Lower lobe of right lung (tissue), 2 donors: ENCODE measurements around the gene ZIC2. TPM values are rescaled to one million over a fixed set of nuclear protein-coding genes. Genes with fewer than 3 reads are reported as not detected.

ENCODE experiments used
- ATAC-seq, 2 donors: fragments of 200-7000 bp; cut with Tn5 transposase; one replicate each; pipeline ENCODE4 v1.9.1; 2020 to 2022; ENCODE audit warnings: mild to moderate bottlenecking in 2 of 2, moderate library complexity in 2 of 2
- DNase-seq: peaks from one replicate; pipeline ENCODE4 v3.0.0-alpha.2; 2020
- H3K27ac ChIP-seq: fragments of 200-600 bp; one replicate; pipeline ENCODE4 v1.8.0; 2022
- H3K27me3 ChIP-seq: fragments of 200-600 bp; one replicate; pipeline ENCODE4 v1.8.0; 2022; ENCODE audit warnings: low read depth
- H3K36me3 ChIP-seq: fragments of 200-600 bp; one replicate; pipeline ENCODE4 v1.8.0; 2022; ENCODE audit warnings: mild to moderate bottlenecking
- H3K4me1 ChIP-seq: fragments of 200-600 bp; one replicate; pipeline ENCODE4 v1.8.0; 2022
- H3K4me3 ChIP-seq: fragments of 200-600 bp; one replicate; pipeline ENCODE4 v1.8.0; 2022; ENCODE audit warnings: mild to moderate bottlenecking
- H3K9me3 ChIP-seq: fragments of 200-600 bp; one replicate; pipeline ENCODE4 v1.8.0; 2022
- CTCF ChIP-seq: fragments of 200-600 bp; IDR thresholded peaks from one replicate; pipeline ENCODE4 v1.8.0; 2022; ENCODE audit warnings: antibody characterized with exemption, mild to moderate bottlenecking
- intact Hi-C: fragments of 100-400 bp; cut with DNase I; formaldehyde crosslinking; loops from one replicate; pipeline ENCODE4 v1.11.0; 2022
- total RNA-seq: library from RNA; stranded (reverse); fragmentation: NEBNext Ultra II Directional; extraction: Animal tissue kit (Norgen Biotek cat#: 25700); gene quantifications from one replicate; pipeline ENCODE4 v1.2.1, GENCODE V29; 2021
- donor health status: DM: no; HTN: yes; CAD: no; lungs with severe emphysema.

The ZIC2 gene
- total RNA-seq, 1 donor from 2014 or later: not detected

DNA sequence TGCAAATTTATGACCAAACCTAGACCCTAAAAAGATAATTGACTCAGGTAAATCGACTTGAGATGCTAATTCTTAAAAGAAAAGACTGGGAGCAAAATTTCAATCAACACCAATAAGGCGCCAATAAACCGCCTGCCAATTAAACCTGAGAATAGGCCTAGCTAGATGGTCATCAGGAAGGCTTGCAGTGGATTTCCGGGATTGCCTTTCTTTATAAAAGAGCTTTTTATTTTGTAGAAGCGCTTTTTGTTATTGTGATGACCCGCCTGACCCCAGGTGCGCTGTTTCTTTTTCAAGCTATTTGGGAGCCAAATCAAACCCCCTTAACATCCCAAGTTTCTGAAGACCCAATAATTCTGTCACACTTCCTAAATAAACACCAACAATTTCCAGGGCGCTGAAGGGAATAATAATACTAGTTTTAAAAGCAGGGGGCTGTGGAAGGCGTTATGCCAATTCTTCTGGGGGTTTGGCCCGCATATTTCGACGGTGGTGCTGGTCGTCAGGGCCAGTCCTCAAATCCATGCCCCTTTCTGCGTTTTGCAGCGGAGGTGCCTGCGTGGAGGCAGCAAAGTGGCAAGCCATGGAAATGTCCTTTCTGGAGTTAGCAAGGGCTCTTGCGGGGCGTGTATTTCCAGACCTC lies 7.2 kb upstream of the ZIC2 start:
- H3K27ac ChIP-seq: no peak overlapping the region
- no peak overlapping the region for H3K4me3 ChIP-seq
- no peak for TF ChIP-seq CTCF
- no peaks in the 10 kb centered on the region for H3K9me3 ChIP-seq
- DNase-seq: no peak
- no peak for ATAC-seq
- no peaks in the 10 kb centered on the region for H3K36me3 ChIP-seq
- peaks cover 96% of the 10 kb centered on the region for H3K27me3 ChIP-seq
- intact Hi-C loops: no loop called here
- H3K4me1 ChIP-seq: peaks cover 35% of the 10 kb centered on the region

DNA sequence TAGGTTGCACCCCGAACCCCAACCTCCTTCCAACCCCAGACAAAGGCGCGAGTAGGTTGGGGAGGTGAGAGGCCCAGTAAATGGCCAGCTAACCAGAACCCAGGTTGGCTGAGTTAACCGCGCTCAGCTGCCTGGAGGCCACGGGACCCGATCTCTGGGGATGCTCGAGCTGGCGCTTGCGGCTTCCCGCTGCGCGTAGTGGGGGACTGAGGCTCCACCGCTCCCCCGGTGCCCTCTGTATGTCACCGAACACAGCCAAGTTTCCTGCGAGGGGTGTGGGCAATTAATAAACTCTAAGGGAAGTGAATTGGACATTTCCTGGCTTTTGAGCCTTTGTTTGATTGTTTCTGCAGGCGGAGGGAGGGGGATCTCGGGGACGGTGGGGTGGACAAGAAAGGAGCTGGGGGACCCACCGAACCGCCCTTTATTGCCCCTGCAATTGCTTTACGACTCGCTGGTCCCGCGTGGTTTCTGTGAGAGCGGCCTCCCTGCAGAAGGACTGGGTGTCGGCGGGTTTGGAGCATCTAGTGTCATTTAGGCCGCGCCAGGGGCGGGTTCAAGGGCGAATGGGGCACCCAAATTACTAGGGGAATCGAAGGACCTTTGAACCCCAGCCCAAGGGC lies 6.5 kb upstream of the ZIC2 start:
- no peak overlapping the region for H3K27ac ChIP-seq
- peak; percentile 36 for DNase-seq
- no peak for ATAC-seq
- intact Hi-C loops: no loop called here
- H3K4me3 ChIP-seq: no peak overlapping the region
- H3K4me1 ChIP-seq: peaks cover 35% of the 10 kb centered on the region
- no peak for TF ChIP-seq CTCF
- no peaks in the 10 kb centered on the region for H3K9me3 ChIP-seq
- peaks cover 96% of the 10 kb centered on the region for H3K27me3 ChIP-seq
- no peaks in the 10 kb centered on the region for H3K36me3 ChIP-seq

GRCh38 chr13:99975626-99976025 lies 6.0 kb upstream of the ZIC2 start:
- TF ChIP-seq CTCF: no peak
- Histone ChIP-seq H3K27me3 (peaks cover 100% of the 10 kb centered on the region), H3K27ac (no peak overlapping the region), H3K9me3 (no peaks in the 10 kb centered on the region), H3K4me1 (peaks cover 36% of the 10 kb centered on the region), H3K4me3 (no peak overlapping the region), H3K36me3 (no peaks in the 10 kb centered on the region)
- DNase-seq: no peak
- no peak for ATAC-seq
- intact Hi-C loops: no loop called here

- Histone ChIP-seq H3K36me3 (no peaks in the 10 kb centered on the region), H3K27ac (no peak overlapping the region), H3K9me3 (no peaks in the 10 kb centered on the region), H3K4me3 (no peak overlapping the region), H3K4me1 (peaks cover 37% of the 10 kb centered on the region), H3K27me3 (peaks cover 100% of the 10 kb centered on the region)
- TF ChIP-seq CTCF: no peak
- intact Hi-C loops: no loop called here
- ATAC-seq (no peak), DNase-seq (no peak)
These were observed 5.0 kb upstream of the ZIC2 start for GRCh38 chr13:99976575-99976974.

GRCh38 chr13:99977334-99977911 lies 4.2 kb upstream of the ZIC2 start:
- ATAC-seq (no peak), DNase-seq (no peak)
- peaks cover 100% of the 10 kb centered on the region for H3K27me3 ChIP-seq
- no peak overlapping the region for H3K4me3 ChIP-seq
- H3K4me1 ChIP-seq: peaks cover 33% of the 10 kb centered on the region
- H3K27ac ChIP-seq: no peak overlapping the region
- intact Hi-C loops: no loop called here
- no peaks in the 10 kb centered on the region for H3K9me3 ChIP-seq
- TF ChIP-seq CTCF: no peak
- no peaks in the 10 kb centered on the region for H3K36me3 ChIP-seq
